HFF-Myc (cell line): ENCODE results near the gene GCM1.

Source experiments
- DNase-seq: peaks from one replicate; pipeline ENCODE4 v3.0.0-alpha.2; 2011; ENCODE audit warnings: low read depth; ENCODE audit errors: extremely low read depth
- H3K4me3 ChIP-seq: replicated peaks from 2 replicates; pipeline ENCODE4 v1.5.1; 2011; ENCODE audit warnings: low read depth, mild to moderate bottlenecking, control low read depth, low read length
- TF ChIP-seq, protein P1 (sequence below): IDR thresholded peaks from 2 replicates; pipeline ENCODE4 v1.5.1; 2012; ENCODE audit warnings: mild to moderate bottlenecking, low read depth, low read length, control low read depth; ENCODE audit errors: missing control alignments

GCM1 gene, protein sequence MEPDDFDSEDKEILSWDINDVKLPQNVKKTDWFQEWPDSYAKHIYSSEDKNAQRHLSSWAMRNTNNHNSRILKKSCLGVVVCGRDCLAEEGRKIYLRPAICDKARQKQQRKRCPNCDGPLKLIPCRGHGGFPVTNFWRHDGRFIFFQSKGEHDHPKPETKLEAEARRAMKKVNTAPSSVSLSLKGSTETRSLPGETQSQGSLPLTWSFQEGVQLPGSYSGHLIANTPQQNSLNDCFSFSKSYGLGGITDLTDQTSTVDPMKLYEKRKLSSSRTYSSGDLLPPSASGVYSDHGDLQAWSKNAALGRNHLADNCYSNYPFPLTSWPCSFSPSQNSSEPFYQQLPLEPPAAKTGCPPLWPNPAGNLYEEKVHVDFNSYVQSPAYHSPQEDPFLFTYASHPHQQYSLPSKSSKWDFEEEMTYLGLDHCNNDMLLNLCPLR

DNA sequence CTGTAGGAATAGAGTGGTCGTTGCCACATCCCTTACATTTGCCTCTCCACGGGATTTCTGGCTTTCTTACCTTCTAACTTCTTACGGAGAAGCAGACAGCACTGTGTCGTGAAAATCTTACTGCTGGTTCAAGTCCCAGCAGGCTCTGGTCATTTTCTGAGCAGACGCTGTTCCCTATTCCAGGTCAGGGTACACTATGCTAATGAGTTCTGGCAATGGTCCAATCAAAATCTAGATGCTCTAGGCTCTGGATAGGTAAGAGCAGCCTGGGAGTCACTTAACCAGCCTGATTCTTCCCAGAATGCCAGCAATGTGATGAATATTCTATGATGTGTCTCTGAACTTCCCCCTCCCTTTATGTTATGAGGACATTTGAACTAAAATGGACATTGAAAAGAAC lies at the start of gene GCM1:
GCM1 (minus strand) TSS at position 158 of the 400 bp plus-strand sequence. CDS start 3,209 bp downstream, outside the sequence.
- H3K4me3 ChIP-seq: no peak within 1 kb of the TSS
- TF ChIP-seq, protein P1, sequence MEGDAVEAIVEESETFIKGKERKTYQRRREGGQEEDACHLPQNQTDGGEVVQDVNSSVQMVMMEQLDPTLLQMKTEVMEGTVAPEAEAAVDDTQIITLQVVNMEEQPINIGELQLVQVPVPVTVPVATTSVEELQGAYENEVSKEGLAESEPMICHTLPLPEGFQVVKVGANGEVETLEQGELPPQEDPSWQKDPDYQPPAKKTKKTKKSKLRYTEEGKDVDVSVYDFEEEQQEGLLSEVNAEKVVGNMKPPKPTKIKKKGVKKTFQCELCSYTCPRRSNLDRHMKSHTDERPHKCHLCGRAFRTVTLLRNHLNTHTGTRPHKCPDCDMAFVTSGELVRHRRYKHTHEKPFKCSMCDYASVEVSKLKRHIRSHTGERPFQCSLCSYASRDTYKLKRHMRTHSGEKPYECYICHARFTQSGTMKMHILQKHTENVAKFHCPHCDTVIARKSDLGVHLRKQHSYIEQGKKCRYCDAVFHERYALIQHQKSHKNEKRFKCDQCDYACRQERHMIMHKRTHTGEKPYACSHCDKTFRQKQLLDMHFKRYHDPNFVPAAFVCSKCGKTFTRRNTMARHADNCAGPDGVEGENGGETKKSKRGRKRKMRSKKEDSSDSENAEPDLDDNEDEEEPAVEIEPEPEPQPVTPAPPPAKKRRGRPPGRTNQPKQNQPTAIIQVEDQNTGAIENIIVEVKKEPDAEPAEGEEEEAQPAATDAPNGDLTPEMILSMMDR: no peak
- DNase-seq: no peak

DNA sequence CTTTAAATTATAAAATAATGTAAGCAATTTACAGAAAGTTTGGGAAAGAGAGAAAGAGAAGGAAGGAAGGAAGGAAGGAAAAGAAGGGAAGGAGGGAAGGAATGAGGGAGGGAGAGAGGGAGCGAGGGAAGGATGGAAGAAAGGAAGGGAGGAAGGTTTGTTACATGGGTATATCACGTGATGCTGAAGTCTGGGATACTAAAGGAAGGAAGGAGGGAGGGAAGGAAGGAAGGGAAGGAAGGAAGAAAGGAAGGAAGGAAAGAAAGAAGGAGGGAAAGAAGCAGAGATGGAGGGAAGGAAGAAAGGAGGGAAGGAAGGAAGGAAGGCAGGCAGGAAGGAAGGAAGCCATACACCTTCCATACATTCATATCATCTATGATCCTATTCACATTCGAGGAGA lies 48.9 kb upstream of the GCM1 start:
- TF ChIP-seq, protein P1: no peak
- no peak overlapping the region for H3K4me3 ChIP-seq
- DNase-seq: no peak

DNA sequence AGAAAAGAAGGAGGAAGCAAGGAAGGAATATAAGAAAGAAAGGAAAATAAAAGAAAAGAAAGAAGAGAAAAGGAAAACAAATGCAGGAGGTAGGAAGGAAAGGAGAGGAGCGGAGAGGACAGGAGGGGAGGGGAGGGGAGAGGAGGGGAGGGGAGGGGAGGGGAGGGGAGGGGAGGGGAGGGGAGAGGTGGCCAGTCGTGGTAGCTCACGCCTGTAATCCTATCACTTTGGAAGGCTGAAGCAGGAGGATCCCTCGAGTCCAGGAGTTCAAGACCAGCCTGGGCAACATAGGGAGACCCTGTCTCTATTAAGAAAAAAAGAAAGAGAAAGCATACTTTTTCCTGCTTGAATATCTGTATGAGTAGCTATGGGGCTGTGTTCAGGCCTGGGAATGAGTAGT lies 46.4 kb upstream of the GCM1 start:
- no peak for DNase-seq
- no peak overlapping the region for H3K4me3 ChIP-seq
- TF ChIP-seq, protein P1: no peak

DNA sequence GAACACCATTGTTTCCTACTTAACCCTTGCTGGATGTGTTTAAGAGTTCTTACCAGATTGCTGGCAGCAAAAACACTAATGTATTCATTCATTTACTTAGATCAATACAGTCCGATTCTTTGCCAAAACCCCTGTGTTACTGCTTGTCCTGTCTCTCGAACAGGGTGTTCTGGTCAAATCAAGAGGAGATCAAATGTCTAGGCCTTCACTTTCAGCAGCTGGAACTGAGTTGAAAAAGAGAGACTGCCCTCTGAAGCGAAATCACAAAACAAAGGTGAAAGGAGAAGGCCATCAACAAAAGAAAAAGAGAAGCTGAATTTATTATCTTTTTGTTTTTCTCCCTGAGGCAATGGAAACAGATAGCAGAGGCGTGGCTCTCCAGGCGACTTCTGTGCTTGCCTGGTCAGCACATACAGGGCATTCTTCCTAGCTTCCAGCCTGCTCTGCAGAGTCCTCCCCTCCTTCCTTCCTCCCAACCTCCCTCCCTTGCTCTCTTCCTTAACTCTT lies 44.1 kb upstream of the GCM1 start:
- DNase-seq: no peak
- H3K4me3 ChIP-seq: no peak overlapping the region
- TF ChIP-seq, protein P1: no peak

DNA sequence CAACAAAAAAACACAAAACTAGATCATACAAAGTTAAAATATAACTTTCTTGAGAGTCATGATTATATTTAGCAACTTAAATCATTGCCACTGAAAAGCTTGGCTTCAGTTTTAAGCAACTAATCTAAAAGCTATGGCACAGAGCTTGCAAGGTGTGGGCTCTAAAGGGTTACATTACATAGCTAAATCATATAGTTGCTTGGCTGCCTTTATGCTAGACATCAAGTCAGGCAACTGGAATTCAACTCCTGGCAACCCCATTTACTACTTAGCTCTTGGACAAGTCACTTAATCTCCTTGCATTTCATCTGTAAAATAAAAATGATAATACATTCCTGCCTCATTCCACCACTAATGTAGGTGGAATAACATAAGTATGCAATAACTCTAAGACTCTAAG lies 40.9 kb upstream of the GCM1 start:
- TF ChIP-seq, protein P1: no peak
- no peak overlapping the region for H3K4me3 ChIP-seq

DNA sequence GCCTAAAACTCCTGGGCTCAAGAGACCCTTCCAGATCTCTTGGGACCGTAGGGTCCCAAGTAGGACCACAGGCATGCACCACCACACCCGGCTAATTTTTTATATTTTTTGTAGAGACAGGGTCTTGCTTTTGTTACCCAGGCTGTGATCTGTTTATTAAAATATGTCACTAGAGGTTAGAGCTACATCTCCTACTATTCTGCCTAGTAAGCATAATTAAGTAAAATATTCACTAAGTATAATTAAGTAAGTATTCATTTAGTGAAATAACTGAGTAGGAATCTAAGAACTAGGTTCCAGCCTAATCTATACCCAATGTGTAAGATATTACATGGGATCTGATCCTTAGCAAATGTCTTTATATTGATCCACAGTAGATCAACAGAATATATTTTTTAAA lies 40.2 kb upstream of the GCM1 start:
- TF ChIP-seq, protein P1: no peak
- H3K4me3 ChIP-seq: no peak overlapping the region
- DNase-seq: no peak

More for the DNA sequence above, 40.9 kb upstream of the GCM1 start:
- DNase-seq: no peak

DNA sequence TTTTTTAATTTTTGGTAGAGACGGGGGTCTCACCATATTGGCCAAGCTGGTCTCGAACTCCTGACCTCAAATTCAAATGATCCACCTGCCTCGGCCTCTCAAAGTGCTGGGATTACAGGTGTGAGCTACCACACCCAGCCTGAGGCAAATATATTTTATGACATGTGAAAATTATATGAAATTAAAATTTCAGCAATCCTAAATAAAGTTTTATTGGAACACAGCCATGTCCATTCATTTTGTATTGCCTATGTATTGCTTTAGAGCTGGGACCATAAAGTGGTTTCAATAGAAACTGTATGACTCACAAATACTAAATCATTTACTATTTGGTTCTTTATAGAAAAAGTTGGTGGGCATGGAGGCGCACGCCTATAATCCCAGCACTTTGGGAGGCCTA lies 32.0 kb upstream of the GCM1 start:
- no peak for DNase-seq
- no peak overlapping the region for H3K4me3 ChIP-seq
- TF ChIP-seq, protein P1: no peak
